ENCODE data around the gene WDR45.
"Not testable (repeated sequence)": the region's sequence is repeated elsewhere in the genome, so short reads cannot be mapped to it uniquely, and the experiment has no call there.

WDR45 gene

GRCh38 chrX:49079489-49080428 lies at the start of gene WDR45:
WDR45 (minus strand) TSS chrX:49079887; CDS start chrX:49078095, 1,792 bp downstream.
- DNase-seq = no peak

- DNase-seq = no peak
Measured at GRCh38 chrX:49129427-49129826, 49.7 kb upstream of the WDR45 start.

- DNase-seq = not testable (repeated sequence)
Measured at GRCh38 chrX:49127742-49128258, 48.1 kb upstream of the WDR45 start.

- DNase-seq = no peak
Measured at GRCh38 chrX:49122499-49122898, 42.8 kb upstream of the WDR45 start.

- DNase-seq = no peak
Measured at GRCh38 chrX:49120091-49120490, 40.4 kb upstream of the WDR45 start.

GRCh38 chrX:49117581-49117980 lies 37.9 kb upstream of the WDR45 start:
- DNase-seq = no peak

- no peak for DNase-seq
Measured at GRCh38 chrX:49116716-49117115, 37.0 kb upstream of the WDR45 start.

GRCh38 chrX:49116076-49116475 lies 36.4 kb upstream of the WDR45 start:
- DNase-seq = no peak

- DNase-seq = no peak
Measured at GRCh38 chrX:49111791-49112190, 32.1 kb upstream of the WDR45 start.

- no peak for DNase-seq
Measured at GRCh38 chrX:49110417-49110816, 30.7 kb upstream of the WDR45 start.

- DNase-seq = no peak
Measured at GRCh38 chrX:49108641-49109040, 29.0 kb upstream of the WDR45 start.

GRCh38 chrX:49106930-49107329 lies 27.2 kb upstream of the WDR45 start:
- DNase-seq = no peak

- DNase-seq = no peak
Measured at GRCh38 chrX:49106296-49106695, 26.6 kb upstream of the WDR45 start.

- no peak for DNase-seq
Measured at GRCh38 chrX:49103637-49104036, 23.9 kb upstream of the WDR45 start.

- DNase-seq = no peak
Measured at GRCh38 chrX:49102190-49102589, 22.5 kb upstream of the WDR45 start.

- DNase-seq = no peak
Measured at GRCh38 chrX:49101629-49101984, 21.9 kb upstream of the WDR45 start.

GRCh38 chrX:49100704-49101628 lies 21.3 kb upstream of the WDR45 start:
- peak; percentile 77 for DNase-seq

GRCh38 chrX:49096419-49096818 lies 16.7 kb upstream of the WDR45 start:
- DNase-seq = no peak

- no peak for DNase-seq
Measured at GRCh38 chrX:49089553-49089952, 9.9 kb upstream of the WDR45 start.

- DNase-seq = no peak
Measured at GRCh38 chrX:49082271-49082871, 2.7 kb upstream of the WDR45 start.

GRCh38 chrX:49077941-49078340 lies 1.7 kb downstream of the WDR45 start:
- no peak for DNase-seq

GRCh38 chrX:49075347-49075746 lies 4.3 kb downstream of the WDR45 start:
- no peak for DNase-seq
